AG08395 (cell line): Measurements from ENCODE around the gene TMEM254.
"Not testable (repeated sequence)": the region's sequence is repeated elsewhere in the genome, so short reads cannot be mapped to it uniquely, and the experiment has no call there.

Experiments used
- DNase-seq: peaks from one replicate; pipeline ENCODE4 v3.0.0; 2012; ENCODE audit warnings: mixed read lengths, low spot score

Gene TMEM254

GRCh38 chr10:80078448-80079311 is at the start of gene TMEM254:
TSS of gene TMEM254 (plus strand) at chr10:80078665. CDS start at chr10:80078700, 35 bp downstream.
- peak; percentile 96 for DNase-seq

- not testable (repeated sequence) for DNase-seq
Measured at GRCh38 chr10:80029205-80029604, 49.3 kb upstream of the TMEM254 start.

GRCh38 chr10:80029865-80030264 is 48.6 kb upstream of the TMEM254 start:
- DNase-seq, result not testable (repeated sequence)

- no peak for DNase-seq
Measured at GRCh38 chr10:80032503-80032902, 46.0 kb upstream of the TMEM254 start.

GRCh38 chr10:80034766-80035165 is 43.7 kb upstream of the TMEM254 start:
- DNase-seq, result not testable (repeated sequence)

GRCh38 chr10:80035430-80035829 is 43.0 kb upstream of the TMEM254 start:
- not testable (repeated sequence) for DNase-seq

- DNase-seq, result not testable (repeated sequence)
Measured at GRCh38 chr10:80036921-80037500, 41.5 kb upstream of the TMEM254 start.

- not testable (repeated sequence) for DNase-seq
Measured at GRCh38 chr10:80038226-80038625, 40.2 kb upstream of the TMEM254 start.

GRCh38 chr10:80041162-80041561 is 37.3 kb upstream of the TMEM254 start:
- no peak for DNase-seq

- DNase-seq, result not testable (repeated sequence)
Measured at GRCh38 chr10:80044935-80045334, 33.5 kb upstream of the TMEM254 start.

- peak; percentile 77 for DNase-seq
Measured at GRCh38 chr10:80046629-80047441, 31.6 kb upstream of the TMEM254 start.

- DNase-seq, result no peak
Measured at GRCh38 chr10:80050752-80051151, 27.7 kb upstream of the TMEM254 start.

GRCh38 chr10:80051993-80052392 is 26.5 kb upstream of the TMEM254 start:
- no peak for DNase-seq

- no peak for DNase-seq
Measured at GRCh38 chr10:80055760-80056159, 22.7 kb upstream of the TMEM254 start.

- no peak for DNase-seq
Measured at GRCh38 chr10:80057171-80057570, 21.3 kb upstream of the TMEM254 start.

GRCh38 chr10:80064120-80064886 is 14.2 kb upstream of the TMEM254 start:
- DNase-seq, result no peak

GRCh38 chr10:80066809-80067208 is 11.7 kb upstream of the TMEM254 start:
- no peak for DNase-seq

GRCh38 chr10:80067821-80068220 is 10.6 kb upstream of the TMEM254 start:
- not testable (repeated sequence) for DNase-seq

GRCh38 chr10:80068270-80068669 is 10.2 kb upstream of the TMEM254 start:
- no peak for DNase-seq

GRCh38 chr10:80070057-80070456 is 8.4 kb upstream of the TMEM254 start:
- DNase-seq, result no peak

GRCh38 chr10:80072584-80072983 is 5.9 kb upstream of the TMEM254 start:
- no peak for DNase-seq

- DNase-seq, result peak; percentile 19
Measured at GRCh38 chr10:80075781-80076180, 2.7 kb upstream of the TMEM254 start.
